HepG2 (cell line): ENCODE data around the gene NCAPD2. TPM values are rescaled to one million over a fixed set of nuclear protein-coding genes. Genes with fewer than 3 reads are reported as not detected.

Source experiments
- ATF5 ChIP-seq: sonication (generic); formaldehyde crosslinking; IDR thresholded peaks from 2 replicates; pipeline ENCODE4 v1.4.0; 2020; ENCODE audit warnings: mild to moderate bottlenecking, low read depth, missing genetic modification reagents
- FOXK1 ChIP-seq: sonication (generic); formaldehyde crosslinking; IDR thresholded peaks from 2 replicates; pipeline ENCODE4 v1.4.0; 2020; ENCODE audit warnings: low read depth, missing genetic modification reagents, borderline replicate concordance
- FOXP1 ChIP-seq, 2 experiments: fragments of 450-650 bp in 1 of 2; IDR thresholded peaks; 2 replicates each; pipeline ENCODE4 v1.6.1; 2017 to 2018; ENCODE audit warnings: antibody characterized with exemption in 1 of 2
- GTF2F1 ChIP-seq: fragments of 150-350 bp; IDR thresholded peaks from 2 replicates; pipeline ENCODE4 v1.6.1; 2014; ENCODE audit warnings: low read length
- HNF1A ChIP-seq, 2 experiments: sonication (generic) in 1 of 2; formaldehyde crosslinking in 1 of 2; IDR thresholded peaks; 2 replicates each; pipeline versions ENCODE4 v1.4.0 to v1.6.1; 2016 to 2020; ENCODE audit warnings: borderline replicate concordance in 1 of 2, low read depth in 1 of 2, mild to moderate bottlenecking in 1 of 2, missing genetic modification reagents in 1 of 2
- KDM4B ChIP-seq: sonication (generic); formaldehyde crosslinking; IDR thresholded peaks from 2 replicates; pipeline ENCODE4 v1.4.0; 2020; ENCODE audit warnings: missing genetic modification reagents
- KLF11 ChIP-seq: IDR thresholded peaks from 2 replicates; pipeline ENCODE4 v1.6.1; 2016; ENCODE audit warnings: missing compliant biosample characterization
- SMARCC2 ChIP-seq: fragments of 450-650 bp; IDR thresholded peaks from 2 replicates; pipeline ENCODE4 v1.6.1; 2017; ENCODE audit warnings: antibody characterized with exemption, mild to moderate bottlenecking
- SOX5 ChIP-seq: IDR thresholded peaks from 2 replicates; pipeline ENCODE4 v1.6.1; 2016; ENCODE audit warnings: borderline replicate concordance
- SRSF4 ChIP-seq: fragments of 200-400 bp; formaldehyde crosslinking; IDR thresholded peaks from one replicate; pipeline ENCODE4 v1.6.1; 2018; ENCODE audit warnings: mild to moderate bottlenecking, low read depth, low read length, moderate library complexity; ENCODE audit not compliant: poor library complexity, severe bottlenecking
- UBTF ChIP-seq: sonication (generic); formaldehyde crosslinking; IDR thresholded peaks from 2 replicates; pipeline ENCODE4 v1.4.0; 2020; ENCODE audit warnings: mild to moderate bottlenecking, missing genetic modification reagents
- ZBTB1 ChIP-seq: sonication (generic); formaldehyde crosslinking; IDR thresholded peaks from 2 replicates; pipeline ENCODE4 v1.4.0; 2020; ENCODE audit warnings: missing genetic modification reagents, borderline replicate concordance
- ZNF362 ChIP-seq: sonication (generic); formaldehyde crosslinking; IDR thresholded peaks from 2 replicates; pipeline ENCODE4 v1.4.0; 2020; ENCODE audit warnings: missing genetic modification reagents, mild to moderate bottlenecking, borderline replicate concordance
- ZNF460 ChIP-seq: sonication (generic); formaldehyde crosslinking; IDR thresholded peaks from 2 replicates; pipeline ENCODE4 v1.5.1; 2020; ENCODE audit warnings: missing genetic modification reagents, mild to moderate bottlenecking, borderline replicate concordance
- ZNF501 ChIP-seq: sonication (generic); formaldehyde crosslinking; IDR thresholded peaks from 2 replicates; pipeline ENCODE4 v1.5.1; 2020; ENCODE audit warnings: mild to moderate bottlenecking, moderate library complexity, missing genetic modification reagents
- ZNF543 ChIP-seq: sonication (generic); formaldehyde crosslinking; IDR thresholded peaks from 2 replicates; pipeline ENCODE4 v1.4.0; 2020; ENCODE audit warnings: mild to moderate bottlenecking, missing genetic modification reagents
- ZNF580 ChIP-seq: IDR thresholded peaks from 2 replicates; pipeline ENCODE4 v1.6.1; 2016; ENCODE audit warnings: low read depth, borderline replicate concordance
- ZNF678 ChIP-seq: sonication (generic); formaldehyde crosslinking; IDR thresholded peaks from 2 replicates; pipeline ENCODE4 v1.4.0; 2020; ENCODE audit warnings: mild to moderate bottlenecking, missing genetic modification reagents
- ZNF766 ChIP-seq: sonication (generic); formaldehyde crosslinking; IDR thresholded peaks from 2 replicates; pipeline ENCODE4 v1.5.0; 2020; ENCODE audit warnings: missing genetic modification reagents, borderline replicate concordance
- ZSCAN9 ChIP-seq: IDR thresholded peaks from 2 replicates; pipeline ENCODE4 v1.6.1; 2016; ENCODE audit warnings: borderline replicate concordance
- polyA plus RNA-seq, 8 experiments: library from polyadenylated mRNA; depleted of rRNA in 3 of 8; stranded (reverse) in 7 of 8; unstranded in 1 of 8; fragments of >200 nt; fragmentation: Illumina TruSeq in 4 of 8; extraction: Trizol in 4 of 8; gene quantifications; 2 replicates each; pipeline versions ENCODE4 v1.2.1 to v1.2.3, GENCODE V29; 2011 to 2016; ENCODE audit warnings: low read depth in 4 of 8, missing spikeins in 1 of 8, mixed read lengths in 1 of 8; ENCODE audit not compliant: insufficient read depth in 1 of 8
- total RNA-seq, 5 experiments: library from RNA; depleted of rRNA; stranded (reverse); fragments of >200 nt; fragmentation: Illumina TruSeq; extraction: Trizol; gene quantifications; 2 replicates each; pipeline ENCODE4 v1.2.3, GENCODE V29; 2016; ENCODE audit warnings: low read depth in 1 of 5

NCAPD2 gene
- total and polyA plus RNA-seq, 2 of the 13 experiments (the other 11 are each of a cell fraction or from before 2014, with no cell fraction given), result 51.1 to 65.6 TPM

- TF ChIP-seq HNF1A (IDR thresholded peaks at IDR 0.05; ENCODE audit: low read depth) (no peak), HNF1A (CRISPR knock-in tag; IDR thresholded peaks at IDR 0.05; ENCODE audit: borderline replicate concordance) (no peak), ZNF678 (CRISPR knock-in tag) (0 out of 2 replicates have a peak, but pooled peaks have one; percentile 19), SMARCC2 (no peak), ZBTB1 (CRISPR knock-in tag) (no peak), ZNF543 (CRISPR knock-in tag) (peak; percentile 59; the same call in 1 of the 2 replicates), UBTF (CRISPR knock-in tag) (no peak; the same call in 1 of the 2 replicates), ATF5 (CRISPR knock-in tag) (no peak), FOXK1 (CRISPR knock-in tag) (no peak), KLF11 (no peak), SRSF4 (no peak), GTF2F1 (no peak), ZNF362 (CRISPR knock-in tag) (peak; percentile 22; the same call in 1 of the 2 replicates), ZNF580 (CRISPR knock-in tag) (peak; percentile 7; the same call in 1 of the 2 replicates), ZNF460 (CRISPR knock-in tag) (no peak), ZNF766 (CRISPR knock-in tag) (no peak), FOXP1 (IDR thresholded peaks at IDR 0.05) (no peak), FOXP1 (CRISPR knock-in tag; IDR thresholded peaks at IDR 0.05) (no peak), ZSCAN9 (CRISPR knock-in tag) (no peak), ZNF501 (CRISPR knock-in tag) (peak; percentile 69), SOX5 (CRISPR knock-in tag) (no peak), KDM4B (CRISPR knock-in tag) (no peak)
Measured at GRCh38 chr12:6554168-6555017, 60.5 kb downstream of the NCAPD2 start (continued).
